Nephron (organoid): Measurements from ENCODE around the gene DPP3.

Source experiments
- H3K27ac Mint-ChIP-seq, 3 experiments: 2 replicates each; pipeline ENCODE4 v1.8.0; 2020; ENCODE audit warnings: mixed read lengths in 3 of 3, mild to moderate bottlenecking in 2 of 3, moderate library complexity in 1 of 3
- H3K27me3 Mint-ChIP-seq: 2 replicates; pipeline ENCODE4 v1.8.0; 2021; ENCODE audit warnings: low read depth, mild to moderate bottlenecking, moderate library complexity, mixed read lengths
- H3K36me3 Mint-ChIP-seq: 2 replicates; pipeline ENCODE4 v1.8.0; 2020; ENCODE audit warnings: low read depth, mixed read lengths
- H3K4me1 Mint-ChIP-seq: 2 replicates; pipeline ENCODE4 v1.8.0; 2020; ENCODE audit warnings: mixed read lengths
- H3K4me3 Mint-ChIP-seq, 3 experiments: 2 replicates each; pipeline ENCODE4 v1.8.0; 2020; ENCODE audit warnings: mild to moderate bottlenecking in 3 of 3, mixed read lengths in 3 of 3, moderate library complexity in 2 of 3
- H3K9me3 Mint-ChIP-seq: 2 replicates; pipeline ENCODE4 v1.8.0; 2020; ENCODE audit warnings: mixed read lengths
- TF ChIP-seq, protein P1 (sequence below), 3 experiments: fragments of 200-600 bp; sonication (generic); IDR thresholded peaks; one replicate each; pipeline ENCODE4 v1.5.0; 2021; ENCODE audit warnings: antibody characterized with exemption in 3 of 3; ENCODE audit not compliant: unreplicated experiment in 3 of 3

DPP3 gene

DNA sequence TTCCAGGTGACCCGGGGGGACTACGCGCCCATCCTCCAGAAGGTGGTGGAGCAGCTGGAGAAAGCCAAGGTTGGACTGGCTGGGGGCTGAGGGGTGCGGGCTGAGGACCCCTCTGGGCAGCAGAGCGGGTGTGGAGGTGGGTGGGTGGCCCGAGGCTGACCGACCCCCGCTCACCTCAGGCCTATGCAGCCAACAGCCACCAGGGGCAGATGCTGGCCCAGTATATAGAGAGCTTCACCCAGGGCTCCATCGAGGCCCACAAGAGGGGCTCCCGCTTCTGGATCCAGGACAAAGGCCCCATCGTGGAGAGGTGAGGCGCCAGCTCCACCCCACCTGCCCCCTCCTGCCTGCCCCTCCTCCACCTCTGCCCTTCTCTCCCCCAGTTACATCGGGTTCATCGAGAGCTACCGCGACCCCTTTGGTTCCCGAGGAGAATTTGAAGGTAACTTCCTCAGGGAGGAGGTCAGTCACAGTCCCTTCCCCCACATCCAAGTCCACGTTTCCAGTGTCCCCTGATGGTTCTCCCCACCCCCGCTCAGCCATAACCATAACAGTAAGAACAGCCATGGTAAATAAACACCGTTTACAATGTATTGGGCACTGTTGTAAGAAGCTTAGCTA is 11.2 kb downstream of the DPP3 start:
- Mint-ChIP-seq H3K36me3 (peaks cover 3% of the 10 kb centered on the region), H3K27me3 (no peaks in the 10 kb centered on the region), H3K4me3 (no peak overlapping the region), H3K9me3 (no peaks in the 10 kb centered on the region), H3K4me1 (peaks cover 5% of the 10 kb centered on the region), H3K27ac (no peak overlapping the region)
- TF ChIP-seq, protein P1, sequence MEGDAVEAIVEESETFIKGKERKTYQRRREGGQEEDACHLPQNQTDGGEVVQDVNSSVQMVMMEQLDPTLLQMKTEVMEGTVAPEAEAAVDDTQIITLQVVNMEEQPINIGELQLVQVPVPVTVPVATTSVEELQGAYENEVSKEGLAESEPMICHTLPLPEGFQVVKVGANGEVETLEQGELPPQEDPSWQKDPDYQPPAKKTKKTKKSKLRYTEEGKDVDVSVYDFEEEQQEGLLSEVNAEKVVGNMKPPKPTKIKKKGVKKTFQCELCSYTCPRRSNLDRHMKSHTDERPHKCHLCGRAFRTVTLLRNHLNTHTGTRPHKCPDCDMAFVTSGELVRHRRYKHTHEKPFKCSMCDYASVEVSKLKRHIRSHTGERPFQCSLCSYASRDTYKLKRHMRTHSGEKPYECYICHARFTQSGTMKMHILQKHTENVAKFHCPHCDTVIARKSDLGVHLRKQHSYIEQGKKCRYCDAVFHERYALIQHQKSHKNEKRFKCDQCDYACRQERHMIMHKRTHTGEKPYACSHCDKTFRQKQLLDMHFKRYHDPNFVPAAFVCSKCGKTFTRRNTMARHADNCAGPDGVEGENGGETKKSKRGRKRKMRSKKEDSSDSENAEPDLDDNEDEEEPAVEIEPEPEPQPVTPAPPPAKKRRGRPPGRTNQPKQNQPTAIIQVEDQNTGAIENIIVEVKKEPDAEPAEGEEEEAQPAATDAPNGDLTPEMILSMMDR (IDR thresholded peaks at IDR 0.05; ENCODE audit: unreplicated experiment in 3 of 3), result peak in 2 of 3 experiments; percentile 35 to 47

DNA sequence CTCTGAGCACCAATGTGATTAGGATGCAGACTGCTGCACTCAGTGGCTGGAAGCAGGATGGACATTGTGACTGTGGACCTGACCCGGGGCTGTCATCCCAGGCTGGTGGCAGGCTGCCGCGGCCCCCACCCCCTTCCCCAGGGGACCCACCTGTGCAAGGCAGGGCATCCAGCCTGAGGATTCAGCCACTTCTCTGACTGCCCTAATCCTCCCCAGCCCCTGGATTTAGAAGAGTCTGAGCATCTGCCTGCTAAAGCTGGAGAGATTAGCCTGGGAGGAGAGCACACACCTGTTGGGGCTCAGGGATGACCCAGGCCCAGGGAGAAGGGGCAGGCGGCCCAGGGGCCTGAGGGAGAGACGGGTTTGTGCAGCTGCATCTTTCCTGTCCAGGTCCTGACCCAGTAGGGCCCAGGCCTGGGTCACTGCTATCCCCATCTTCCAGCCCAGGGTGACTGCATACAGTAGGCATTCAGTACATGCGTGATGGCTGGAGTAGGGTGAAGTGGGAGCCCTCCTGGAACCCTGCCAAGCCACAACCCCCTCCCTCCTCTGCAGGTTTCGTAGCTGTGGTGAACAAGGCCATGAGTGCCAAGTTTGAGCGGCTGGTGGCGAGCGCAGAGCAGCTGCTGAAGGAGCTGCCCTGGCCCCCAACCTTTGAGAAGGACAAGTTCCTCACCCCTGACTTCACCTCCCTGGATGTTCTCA is 12.1 kb downstream of the DPP3 start:
- Mint-ChIP-seq H3K9me3 (no peaks in the 10 kb centered on the region), H3K27me3 (no peaks in the 10 kb centered on the region), H3K27ac (no peak overlapping the region), H3K4me3 (no peak overlapping the region), H3K36me3 (peaks cover 3% of the 10 kb centered on the region), H3K4me1 (peaks cover 5% of the 10 kb centered on the region)
- TF ChIP-seq, protein P1 (IDR thresholded peaks at IDR 0.05; ENCODE audit: unreplicated experiment in 3 of 3), result no peak

DNA sequence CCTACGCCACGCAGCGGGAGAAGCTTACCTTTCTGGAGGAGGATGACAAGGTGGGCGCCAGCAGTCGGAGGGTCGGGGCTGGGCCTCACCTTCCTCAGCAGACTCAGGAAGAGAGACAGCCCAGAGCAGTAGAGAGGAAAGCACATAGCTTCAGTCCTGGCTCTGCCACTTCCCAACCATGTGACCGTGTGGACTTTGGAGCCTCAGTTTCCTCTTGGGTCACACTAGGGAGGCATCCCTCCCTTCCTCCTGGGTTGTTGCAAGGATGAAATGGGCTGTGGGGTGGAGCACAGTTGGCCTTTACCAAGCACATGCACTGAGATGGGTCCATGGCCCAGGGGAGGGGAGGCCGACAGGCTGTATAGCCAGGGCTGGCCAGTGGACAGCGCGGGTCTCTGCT is 12.9 kb downstream of the DPP3 start:
- no peak overlapping the region for H3K27ac Mint-ChIP-seq
- H3K27me3 Mint-ChIP-seq, result no peaks in the 10 kb centered on the region
- no peak overlapping the region for H3K4me3 Mint-ChIP-seq
- H3K36me3 Mint-ChIP-seq, result peaks cover 3% of the 10 kb centered on the region
- TF ChIP-seq, protein P1 (IDR thresholded peaks at IDR 0.05; ENCODE audit: unreplicated experiment in 3 of 3), result no peak
- peaks cover 5% of the 10 kb centered on the region for H3K4me1 Mint-ChIP-seq
- no peaks in the 10 kb centered on the region for H3K9me3 Mint-ChIP-seq

DNA sequence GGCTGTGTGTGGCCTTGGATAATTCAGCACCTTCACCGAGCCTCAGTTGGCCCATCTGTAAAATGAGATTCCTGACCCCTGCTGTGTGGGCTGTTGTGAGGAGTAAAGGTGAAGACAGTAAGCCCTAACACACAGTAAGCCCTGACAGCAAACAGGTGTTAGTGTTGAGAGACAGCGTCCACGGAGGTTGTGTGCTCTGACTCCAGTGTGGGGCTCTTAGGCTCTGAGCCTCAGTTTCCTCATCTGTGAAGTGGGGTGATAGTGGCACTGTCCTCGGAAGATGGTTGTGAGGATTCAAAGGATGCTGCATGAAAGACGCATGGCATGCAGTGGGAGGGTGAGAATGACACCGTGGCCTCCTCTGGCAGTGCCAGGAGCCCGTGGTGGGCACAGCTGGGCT is 14.2 kb downstream of the DPP3 start:
- Mint-ChIP-seq H3K27ac (no peak overlapping the region), H3K4me3 (no peak overlapping the region), H3K36me3 (no peaks in the 10 kb centered on the region), H3K4me1 (peaks cover 5% of the 10 kb centered on the region), H3K9me3 (no peaks in the 10 kb centered on the region), H3K27me3 (no peaks in the 10 kb centered on the region)
- TF ChIP-seq, protein P1 (IDR thresholded peaks at IDR 0.05; ENCODE audit: unreplicated experiment in 3 of 3), result no peak

DNA sequence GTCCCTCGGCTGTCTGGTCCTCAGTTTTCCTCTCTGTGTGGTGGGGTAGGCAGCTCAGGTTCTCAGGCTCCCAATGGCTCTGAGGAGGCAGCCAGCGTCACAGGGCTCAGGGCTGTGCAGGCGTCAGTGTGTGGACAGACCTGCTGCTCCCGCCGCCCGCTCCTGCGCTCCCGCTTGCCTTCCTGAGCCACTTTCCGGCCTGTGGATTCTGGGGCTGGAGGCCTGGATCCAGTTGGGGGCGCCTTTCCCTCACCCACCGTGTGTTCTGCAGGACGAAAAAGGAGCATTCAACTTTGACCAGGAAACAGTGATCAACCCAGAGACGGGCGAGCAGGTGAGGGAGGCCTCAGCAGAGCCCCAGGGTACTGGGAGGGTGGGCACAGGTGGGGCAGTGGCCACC is 14.7 kb downstream of the DPP3 start:
- peaks cover 3% of the 10 kb centered on the region for H3K36me3 Mint-ChIP-seq
- TF ChIP-seq, protein P1 (IDR thresholded peaks at IDR 0.05; ENCODE audit: unreplicated experiment in 3 of 3), result no peak
- no peaks in the 10 kb centered on the region for H3K27me3 Mint-ChIP-seq
- H3K4me3 Mint-ChIP-seq, result no peak overlapping the region
- H3K9me3 Mint-ChIP-seq, result no peaks in the 10 kb centered on the region
- H3K4me1 Mint-ChIP-seq, result peaks cover 5% of the 10 kb centered on the region
- H3K27ac Mint-ChIP-seq, result no peak overlapping the region

DNA sequence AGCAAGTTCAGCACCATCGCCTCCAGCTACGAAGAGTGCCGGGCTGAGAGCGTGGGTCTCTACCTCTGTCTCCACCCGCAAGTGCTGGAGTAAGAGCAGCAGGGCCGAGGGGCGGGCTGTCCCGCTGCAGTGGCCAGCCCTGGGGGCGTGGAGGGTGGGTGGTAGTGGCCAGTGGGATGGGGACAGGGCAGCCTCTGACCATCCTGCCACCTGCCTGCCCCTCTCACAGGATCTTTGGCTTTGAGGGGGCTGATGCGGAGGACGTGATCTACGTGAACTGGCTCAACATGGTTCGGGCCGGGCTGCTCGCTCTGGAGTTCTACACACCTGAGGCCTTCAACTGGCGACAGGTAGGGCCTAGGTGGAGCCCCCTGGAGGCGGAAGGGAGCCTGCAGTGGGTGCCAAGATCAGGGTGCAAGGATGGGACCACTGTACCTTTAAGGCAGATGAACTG is 15.2 kb downstream of the DPP3 start:
- TF ChIP-seq, protein P1 (IDR thresholded peaks at IDR 0.05; ENCODE audit: unreplicated experiment in 3 of 3), result peak in 1 of 3 experiments; percentile 9
- Mint-ChIP-seq H3K36me3 (peaks cover 3% of the 10 kb centered on the region), H3K27me3 (no peaks in the 10 kb centered on the region), H3K9me3 (no peaks in the 10 kb centered on the region), H3K4me1 (peaks cover 5% of the 10 kb centered on the region), H3K4me3 (no peak overlapping the region), H3K27ac (no peak overlapping the region)
